Stomach (tissue), 9 donors: ENCODE data around the gene CTNNA3. TPM values are rescaled to one million over a fixed set of nuclear protein-coding genes. Genes with fewer than 3 reads are reported as not detected.

Experiments
- DNase-seq, 2 donors: peaks; one replicate each; pipeline versions ENCODE4 v3.0.0 to v3.0.0-alpha.2; 2013 to 2019
- H3K27ac ChIP-seq, 5 donors: fragments of 200-600 bp in 4 of 5; sonication (generic) in 4 of 5; one replicate each; pipeline ENCODE4 v1.5.1; 2013 to 2019; ENCODE audit warnings: mild to moderate bottlenecking in 1 of 5, moderate library complexity in 1 of 5
- H3K27me3 ChIP-seq, 3 donors: fragments of 200-600 bp; sonication (generic); one replicate each; pipeline ENCODE4 v1.5.1; 2017 to 2019; ENCODE audit warnings: mixed run types in 1 of 3
- H3K36me3 ChIP-seq, 4 donors: fragments of 200-600 bp; sonication (generic); 1 replicate in 3 of 4; 2 replicates in 1 of 4; pipeline ENCODE4 v1.5.1; 2016 to 2019
- H3K4me1 ChIP-seq, 4 donors: fragments of 200-600 bp; sonication (generic); one replicate each; pipeline ENCODE4 v1.5.1; 2016 to 2019
- H3K4me3 ChIP-seq, 4 donors: fragments of 200-600 bp; sonication (generic) in 3 of 4; one replicate each; pipeline ENCODE4 v1.5.1; 2016 to 2019; ENCODE audit warnings: mild to moderate bottlenecking in 1 of 4
- H3K9me3 ChIP-seq, 4 donors: fragments of 200-600 bp; sonication (generic); one replicate each; pipeline ENCODE4 v1.5.1; 2016 to 2019
- CTCF ChIP-seq, 7 experiments: fragments of 450-650 bp in 4 of 7; fragments of 200-600 bp in 3 of 7; sonication (generic) in 3 of 7; IDR thresholded peaks; one replicate each; pipeline ENCODE4 v1.5.1; 2016 to 2019; ENCODE audit warnings: antibody characterized with exemption in 7 of 7, control low read depth in 2 of 7, mild to moderate bottlenecking in 1 of 7
- EP300 ChIP-seq: sonication (generic); formaldehyde crosslinking; IDR thresholded peaks from one replicate; pipeline ENCODE4 v1.6.1; 2017; ENCODE audit warnings: antibody characterized with exemption
- POLR2A ChIP-seq, 4 donors: fragments of 450-650 bp; IDR thresholded peaks; one replicate each; pipeline ENCODE4 v1.6.1; 2016; ENCODE audit warnings: antibody characterized with exemption in 4 of 4, control low read depth in 2 of 4, mild to moderate bottlenecking in 1 of 4, moderate library complexity in 1 of 4
- POLR2AphosphoS5 ChIP-seq, 3 donors: sonication (generic); formaldehyde crosslinking; IDR thresholded peaks; one replicate each; pipeline ENCODE4 v1.6.1; 2016; ENCODE audit warnings: antibody characterized with exemption in 3 of 3
- WGBS, 5 donors: extraction: QIAGEN DNeasy Blood & Tissue Kit in 3 of 5; methylation state at CpG; one replicate each; pipeline versions ENCODE4 v1.1.5 to v1.1.7; 2013 to 2018; 5-methylcytosine and 5-hydroxymethylcytosine counted together
- intact Hi-C: fragments of 100-400 bp; cut with DNase I; formaldehyde crosslinking; loops from one replicate; pipeline ENCODE4 v1.15.1; 2023; ENCODE audit warnings: low total_unique reads
- polyA plus RNA-seq, 3 donors: library from polyadenylated mRNA; stranded (reverse); fragments of 200-250 nt; gene quantifications; one replicate each; pipeline ENCODE4 v1.2.3, GENCODE V29; 2013
- total RNA-seq, 5 donors: library from RNA; depleted of rRNA; stranded (reverse); fragments of >200 nt; gene quantifications; one replicate each; pipeline versions ENCODE4 v1.1.0 to v1.2.3, GENCODE V29; 2014 to 2016
- donor health status: healthy with polysubstance abuse.
- donor health status: Bipolar disorder and iron deficiency.
- donor health status: healthy.

The CTNNA3 gene
- total and polyA plus RNA-seq, 8 donors, result 0.14 to 46.1 (median 12.9) TPM; not detected in 2

DNA sequence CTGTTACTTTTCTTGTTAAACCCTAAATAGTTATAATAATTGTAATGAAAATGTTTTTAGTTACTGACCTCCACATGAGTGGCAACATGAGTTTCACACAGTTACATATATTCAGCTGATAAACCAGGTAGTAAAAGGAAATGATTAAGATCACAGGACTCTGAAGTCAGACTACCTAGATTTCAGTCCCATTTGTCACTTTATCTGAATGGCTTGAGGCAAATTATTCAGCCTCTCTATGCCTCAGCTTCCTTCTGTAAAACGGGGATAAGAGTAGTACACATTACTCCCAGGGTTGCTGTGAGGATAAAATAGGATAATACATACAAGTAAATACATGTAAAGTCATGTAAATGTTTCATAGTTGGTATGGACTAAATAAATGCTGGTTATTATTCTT lies 1024.4 kb downstream of the CTNNA3 start:
- DNase-seq, result no peak
- H3K4me3 ChIP-seq, result no peak overlapping the region
- intact Hi-C loops, result no loop called here
- TF ChIP-seq POLR2A (IDR thresholded peaks at IDR 0.05), result no peak
- TF ChIP-seq CTCF (IDR thresholded peaks at IDR 0.05), result no peak
- TF ChIP-seq POLR2AphosphoS5 (IDR thresholded peaks at IDR 0.05), result no peak
- TF ChIP-seq EP300, result no peak
- WGBS, 5 donors, result 44 to 68% (median 57%) methylated on average over 1 of the region's 1 CpG
- H3K27me3 ChIP-seq, result no peaks in the 10 kb centered on the region
- H3K4me1 ChIP-seq, result no peaks in the 10 kb centered on the region
- no peaks in the 10 kb centered on the region for H3K9me3 ChIP-seq
- no peaks in the 10 kb centered on the region for H3K36me3 ChIP-seq
- H3K27ac ChIP-seq, result no peak overlapping the region

- 0 to 87% (median 80%) methylated on average over 1 of the region's 1 CpG for WGBS, 5 donors
Measured at GRCh38 chr10:66671064-66671463, 1024.9 kb downstream of the CTNNA3 start.

DNA sequence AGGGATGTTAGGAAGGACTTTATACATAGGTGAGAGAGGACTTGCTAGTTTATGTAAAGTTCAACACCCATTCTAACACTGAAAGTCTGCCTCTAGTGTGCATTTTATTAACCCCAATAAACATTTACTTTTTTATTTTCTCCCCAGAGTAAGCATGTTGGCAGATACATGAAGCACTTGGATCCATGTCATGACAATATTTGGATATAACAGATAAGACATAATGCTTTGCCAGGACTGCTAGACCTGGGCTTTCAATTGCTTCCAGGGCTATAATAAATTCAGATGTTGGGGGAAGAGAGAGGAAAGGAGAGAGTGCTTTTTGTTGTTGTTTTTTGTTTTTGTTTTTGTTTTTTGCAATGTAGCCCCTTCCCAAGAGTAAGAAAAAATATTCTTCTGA lies 1039.5 kb downstream of the CTNNA3 start:
- Histone ChIP-seq H3K27ac (no peak overlapping the region), H3K4me3 (no peak overlapping the region), H3K27me3 (no peaks in the 10 kb centered on the region), H3K9me3 (peaks cover 0 to 16% (median 1%) of the 10 kb centered on the region in 4 donors), H3K4me1 (no peaks in the 10 kb centered on the region), H3K36me3 (no peaks in the 10 kb centered on the region)
- intact Hi-C loops, result no loop called here
- no peak for DNase-seq
- TF ChIP-seq CTCF (IDR thresholded peaks at IDR 0.05) (no peak), EP300 (no peak), POLR2A (IDR thresholded peaks at IDR 0.05) (no peak), POLR2AphosphoS5 (IDR thresholded peaks at IDR 0.05) (no peak)

More at GRCh38 chr10:66671064-66671463, 1024.9 kb downstream of the CTNNA3 start:
- Histone ChIP-seq H3K36me3 (no peaks in the 10 kb centered on the region), H3K27ac (no peak overlapping the region), H3K4me1 (no peaks in the 10 kb centered on the region), H3K27me3 (no peaks in the 10 kb centered on the region), H3K4me3 (no peak overlapping the region), H3K9me3 (no peaks in the 10 kb centered on the region)
- intact Hi-C loops, result no loop called here
- DNase-seq, result no peak
- TF ChIP-seq EP300, result no peak
- no peak for TF ChIP-seq POLR2A (IDR thresholded peaks at IDR 0.05)
- no peak for TF ChIP-seq POLR2AphosphoS5 (IDR thresholded peaks at IDR 0.05)
- TF ChIP-seq CTCF (IDR thresholded peaks at IDR 0.05), result no peak

- 0 to 90% (median 46%) methylated on average over 1 of the region's 1 CpG for WGBS, 5 donors
- intact Hi-C loops, result no loop called here
Measured at GRCh38 chr10:66654861-66655260, 1041.1 kb downstream of the CTNNA3 start.

More at GRCh38 chr10:66654861-66655260, 1041.1 kb downstream of the CTNNA3 start:
- Histone ChIP-seq H3K4me1 (no peaks in the 10 kb centered on the region), H3K9me3 (peaks cover 0 to 20% (median 3%) of the 10 kb centered on the region in 4 donors), H3K4me3 (no peak overlapping the region), H3K27me3 (no peaks in the 10 kb centered on the region), H3K27ac (no peak overlapping the region), H3K36me3 (no peaks in the 10 kb centered on the region)
- TF ChIP-seq EP300, result no peak
- TF ChIP-seq POLR2AphosphoS5 (IDR thresholded peaks at IDR 0.05), result no peak
- no peak for TF ChIP-seq POLR2A (IDR thresholded peaks at IDR 0.05)
- no peak for TF ChIP-seq CTCF (IDR thresholded peaks at IDR 0.05)
- no peak for DNase-seq
